ENCODE results near the gene PSTPIP2. TPM values are rescaled to one million over a fixed set of nuclear protein-coding genes. Genes with fewer than 3 reads are reported as not detected.

The PSTPIP2 gene
- polyA plus RNA-seq, 1 donor from 2014 or later = 0.98 TPM

DNA sequence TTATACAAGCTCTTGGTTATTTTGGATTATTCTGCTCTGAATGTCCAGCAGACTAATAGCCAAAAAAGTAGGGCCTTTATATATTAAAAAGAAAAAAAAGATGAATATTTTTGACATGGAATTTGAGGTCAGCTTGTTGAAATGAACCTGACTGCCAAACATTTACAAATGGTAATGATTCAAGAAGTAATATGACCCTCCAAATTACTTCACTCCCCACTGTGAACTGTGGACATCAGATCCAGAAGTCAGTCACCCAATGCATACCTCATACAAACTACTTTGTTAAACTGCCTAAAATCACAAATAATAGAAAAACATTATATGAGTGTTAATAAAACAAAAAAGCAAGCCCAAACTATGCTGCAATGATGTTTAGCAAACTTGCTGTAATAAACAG is 115.0 kb downstream of the PSTPIP2 start:
- Histone ChIP-seq H4K20me1 (ENCODE audit: insufficient read depth) (no peaks in the 10 kb centered on the region), H3K27ac (ENCODE audit: low read length) (no peak overlapping the region), H3K4me2 (ENCODE audit: low read length) (no peak overlapping the region), H3K36me3 (ENCODE audit: insufficient read depth, low read length) (peaks cover 10% of the 10 kb centered on the region), H3F3A (ENCODE audit: insufficient read depth, low read length, poor library complexity, severe bottlenecking) (no peaks in the 10 kb centered on the region), H2AFZ (ENCODE audit: low read depth, low read length) (no peak overlapping the region), H3K9me3 (ENCODE audit: low read length) (no peaks in the 10 kb centered on the region), H3K79me2 (replicated peaks; ENCODE audit: insufficient read depth, low read length) (no peaks in the 10 kb centered on the region), H3K9me2 (ENCODE audit: insufficient read depth, low read length) (no peaks in the 10 kb centered on the region), H3K9ac (ENCODE audit: low read length) (no peak overlapping the region), H3K4me3 (ENCODE audit: low read length) (no peak overlapping the region), H3K27me3 (ENCODE audit: insufficient read depth, low read depth, low read length) (no peaks in the 10 kb centered on the region)
- no peak for TF ChIP-seq RAD21 (conservative IDR thresholded peaks at IDR 0.05)
- no peak for TF ChIP-seq SMC3 (conservative IDR thresholded peaks at IDR 0.05; ENCODE audit: poor library complexity)
- TF ChIP-seq POLR2AphosphoS5 (IDR thresholded peaks at IDR 0.05) = no peak
- no peak for TF ChIP-seq EP300 (conservative IDR thresholded peaks at IDR 0.05; ENCODE audit: poor library complexity, severe bottlenecking)
- no peak for TF ChIP-seq REST (IDR thresholded peaks at IDR 0.05; ENCODE audit: borderline replicate concordance)
- no peak for TF ChIP-seq CTCF (IDR thresholded peaks at IDR 0.05; ENCODE audit: poor library complexity, severe bottlenecking)
- TF ChIP-seq TAF1 (IDR thresholded peaks at IDR 0.05; ENCODE audit: low read depth) = no peak
- no peak for TF ChIP-seq MXI1 (conservative IDR thresholded peaks at IDR 0.05; ENCODE audit: poor library complexity, severe bottlenecking)
- no peak for TF ChIP-seq EZH2 (IDR thresholded peaks at IDR 0.05; ENCODE audit: borderline replicate concordance, insufficient read depth, low read length, poor library complexity, severe bottlenecking)

GRCh38 chr18:45954070-45954934 is 117.8 kb downstream of the PSTPIP2 start:
- Histone ChIP-seq H3K9me3 (ENCODE audit: low read length) (no peaks in the 10 kb centered on the region), H3K4me2 (ENCODE audit: low read length) (no peak overlapping the region), H3K27me3 (ENCODE audit: insufficient read depth, low read depth, low read length) (no peaks in the 10 kb centered on the region), H3K9ac (ENCODE audit: low read length) (no peak overlapping the region), H3K9me2 (ENCODE audit: insufficient read depth, low read length) (no peaks in the 10 kb centered on the region), H3K36me3 (ENCODE audit: insufficient read depth, low read length) (peaks cover 14% of the 10 kb centered on the region), H4K20me1 (ENCODE audit: insufficient read depth) (no peaks in the 10 kb centered on the region), H3K4me3 (ENCODE audit: low read length) (no peak overlapping the region), H3K27ac (ENCODE audit: low read length) (no peak overlapping the region), H3K79me2 (replicated peaks; ENCODE audit: insufficient read depth, low read length) (no peaks in the 10 kb centered on the region), H3F3A (ENCODE audit: insufficient read depth, low read length, poor library complexity, severe bottlenecking) (no peaks in the 10 kb centered on the region), H2AFZ (ENCODE audit: low read depth, low read length) (no peak overlapping the region)
- TF ChIP-seq TAF1 (IDR thresholded peaks at IDR 0.05; ENCODE audit: low read depth) (no peak), EP300 (conservative IDR thresholded peaks at IDR 0.05; ENCODE audit: poor library complexity, severe bottlenecking) (no peak), RAD21 (conservative IDR thresholded peaks at IDR 0.05) (no peak), POLR2AphosphoS5 (IDR thresholded peaks at IDR 0.05) (no peak), REST (IDR thresholded peaks at IDR 0.05; ENCODE audit: borderline replicate concordance) (no peak), CTCF (IDR thresholded peaks at IDR 0.05; ENCODE audit: poor library complexity, severe bottlenecking) (no peak), MXI1 (conservative IDR thresholded peaks at IDR 0.05; ENCODE audit: poor library complexity, severe bottlenecking) (no peak), SMC3 (conservative IDR thresholded peaks at IDR 0.05; ENCODE audit: poor library complexity) (no peak)
